MM.1S (cell line): ENCODE data around the gene NOTUM.

Source experiments
- DNase-seq: peaks from one replicate; pipeline ENCODE4 v3.0.0-alpha.2; 2015
- H2AFZ ChIP-seq: fragments of 300-600 bp; sonication (generic); 2 replicates; pipeline ENCODE4 v1.6.0; 2016; ENCODE audit warnings: antibody characterized with exemption, low read length
- H3F3A ChIP-seq: fragments of 300-600 bp; sonication (generic); 2 replicates; pipeline ENCODE4 v1.6.1; 2016; ENCODE audit warnings: mild to moderate bottlenecking, antibody characterized with exemption, low read length, moderate library complexity, mixed read lengths; ENCODE audit not compliant: insufficient read depth
- H3K27ac ChIP-seq: fragments of 300-600 bp; sonication (generic); 2 replicates; pipeline ENCODE4 v1.5.1; 2016; ENCODE audit warnings: mild to moderate bottlenecking, low read length
- H3K27me3 ChIP-seq: fragments of 300-600 bp; sonication (generic); replicated peaks from 2 replicates; pipeline ENCODE4 v1.6.0; 2016; ENCODE audit warnings: low read length; ENCODE audit not compliant: insufficient read depth
- H3K36me3 ChIP-seq: fragments of 300-600 bp; sonication (generic); replicated peaks from 2 replicates; pipeline ENCODE4 v1.6.1; 2016; ENCODE audit warnings: mild to moderate bottlenecking, low read length, mixed read lengths; ENCODE audit not compliant: insufficient read depth
- H3K4me1 ChIP-seq: fragments of 300-600 bp; sonication (generic); 2 replicates; pipeline ENCODE4 v1.6.1; 2016; ENCODE audit warnings: low read length, mixed read lengths
- H3K4me2 ChIP-seq: fragments of 300-600 bp; sonication (generic); 2 replicates; pipeline ENCODE4 v1.6.0; 2016; ENCODE audit warnings: low read depth, low read length
- H3K4me3 ChIP-seq: fragments of 300-600 bp; sonication (generic); 2 replicates; pipeline ENCODE4 v1.5.1; 2016; ENCODE audit warnings: low read length, mixed read lengths
- H3K79me2 ChIP-seq: fragments of 300-600 bp; sonication (generic); 2 replicates; pipeline ENCODE4 v1.6.1; 2016; ENCODE audit warnings: mixed run types, low read length, mixed read lengths
- H3K9ac ChIP-seq: fragments of 300-600 bp; sonication (generic); 2 replicates; pipeline ENCODE4 v1.6.1; 2016; ENCODE audit warnings: low read length, mixed read lengths
- H3K9me2 ChIP-seq: fragments of 300-600 bp; sonication (generic); replicated peaks from 2 replicates; pipeline ENCODE4 v1.6.1; 2016; ENCODE audit warnings: mild to moderate bottlenecking, low read length, mixed read lengths; ENCODE audit not compliant: insufficient read depth
- H3K9me3 ChIP-seq: fragments of 300-600 bp; sonication (generic); replicated peaks from 2 replicates; pipeline ENCODE4 v1.6.1; 2016; ENCODE audit warnings: mild to moderate bottlenecking, low read length, mixed read lengths; ENCODE audit not compliant: insufficient read depth
- H4K20me1 ChIP-seq: fragments of 300-600 bp; sonication (generic); 2 replicates; pipeline ENCODE4 v1.6.1; 2016; ENCODE audit warnings: mild to moderate bottlenecking, low read length, moderate library complexity, mixed read lengths; ENCODE audit not compliant: insufficient read depth
- CTCF ChIP-seq: fragments of 300-600 bp; sonication (generic); IDR thresholded peaks from 2 replicates; pipeline ENCODE4 v1.5.1; 2016; ENCODE audit warnings: antibody characterized with exemption, low read length, mixed read lengths
- EZH2 ChIP-seq: fragments of 300-600 bp; sonication (generic); optimal IDR thresholded peaks from 2 replicates; pipeline ENCODE3; 2017; ENCODE audit warnings: low read depth, mild to moderate bottlenecking, antibody characterized with exemption, low read length, mixed read lengths
- EZH2phosphoT487 ChIP-seq: fragments of 300-600 bp; sonication (generic); IDR thresholded peaks from 2 replicates; pipeline ENCODE4 v1.6.1; 2018; ENCODE audit warnings: antibody characterized with exemption, low read length

NOTUM gene

GRCh38 chr17:81948635-81949378 is 12.2 kb downstream of the NOTUM start:
- H4K20me1 ChIP-seq, result no peaks in the 10 kb centered on the region
- H3K79me2 ChIP-seq, result no peaks in the 10 kb centered on the region
- no peak for DNase-seq
- no peaks in the 10 kb centered on the region for H3F3A ChIP-seq
- peaks cover 23% of the 10 kb centered on the region for H3K27me3 ChIP-seq
- no peak overlapping the region for H3K27ac ChIP-seq
- H3K9me2 ChIP-seq, result no peaks in the 10 kb centered on the region
- H3K9me3 ChIP-seq, result no peaks in the 10 kb centered on the region
- H3K4me1 ChIP-seq, result no peaks in the 10 kb centered on the region
- H3K9ac ChIP-seq, result no peak overlapping the region
- no peak for TF ChIP-seq EZH2
- no peak for TF ChIP-seq EZH2phosphoT487
- TF ChIP-seq CTCF, result no peak
- H3K36me3 ChIP-seq, result no peaks in the 10 kb centered on the region
- H2AFZ ChIP-seq, result no peak overlapping the region
- H3K4me3 ChIP-seq, result no peak overlapping the region
- no peak overlapping the region for H3K4me2 ChIP-seq

DNA sequence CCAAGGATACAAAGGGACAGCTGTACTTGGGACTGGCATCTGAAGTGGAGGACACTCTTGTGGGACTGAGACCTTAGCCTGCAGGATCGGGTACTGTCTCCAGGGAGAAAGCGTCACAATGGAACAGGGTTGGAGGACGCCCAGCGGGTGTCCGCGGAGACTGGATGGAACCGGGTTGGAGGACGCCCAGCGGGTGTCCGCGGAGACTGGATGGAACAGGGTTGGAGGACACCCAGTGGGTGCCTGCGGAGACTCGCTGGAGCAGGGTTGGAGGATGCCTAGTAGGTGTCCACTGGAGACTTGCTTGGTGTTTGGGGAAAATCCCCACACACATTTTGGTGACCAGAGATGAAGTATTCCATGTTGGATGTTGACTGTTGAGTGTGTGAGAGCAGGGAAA is 13.8 kb downstream of the NOTUM start, which contains the start of gene MYADML2:
TSS of gene MYADML2 (minus strand) at position 45 of the 400 bp plus-strand sequence. CDS start 5,492 bp downstream, outside the sequence.
- Histone ChIP-seq H3F3A (no peaks in the 10 kb centered on the region), H3K36me3 (no peaks in the 10 kb centered on the region), H3K4me2 (no peak within 1 kb of the TSS), H3K4me1 (no peaks in the 10 kb centered on the region), H3K79me2 (no peaks in the 10 kb centered on the region), H3K9me3 (no peaks in the 10 kb centered on the region), H3K27me3 (peaks cover 16% of the 10 kb centered on the region), H3K9ac (no peak within 1 kb of the TSS), H2AFZ (no peak within 1 kb of the TSS), H4K20me1 (no peaks in the 10 kb centered on the region), H3K4me3 (no peak within 1 kb of the TSS), H3K27ac (no peak within 1 kb of the TSS), H3K9me2 (no peaks in the 10 kb centered on the region)
- DNase-seq, result no peak
- TF ChIP-seq EZH2 (no peak), CTCF (no peak), EZH2phosphoT487 (no peak)

- H3K9ac ChIP-seq, result no peak overlapping the region
- no peak overlapping the region for H2AFZ ChIP-seq
- DNase-seq, result no peak
- H4K20me1 ChIP-seq, result no peaks in the 10 kb centered on the region
- no peaks in the 10 kb centered on the region for H3F3A ChIP-seq
- H3K4me1 ChIP-seq, result no peaks in the 10 kb centered on the region
- TF ChIP-seq EZH2 (no peak), EZH2phosphoT487 (no peak), CTCF (no peak)
- peaks cover 16% of the 10 kb centered on the region for H3K27me3 ChIP-seq
- no peaks in the 10 kb centered on the region for H3K36me3 ChIP-seq
- H3K4me3 ChIP-seq, result no peak overlapping the region
- no peaks in the 10 kb centered on the region for H3K9me3 ChIP-seq
- no peak overlapping the region for H3K27ac ChIP-seq
- no peaks in the 10 kb centered on the region for H3K79me2 ChIP-seq
- no peaks in the 10 kb centered on the region for H3K9me2 ChIP-seq
- H3K4me2 ChIP-seq, result no peak overlapping the region
These were observed 16.1 kb downstream of the NOTUM start for GRCh38 chr17:81944858-81945257.
